DMS114 treated with DMSO at 0.1 percent for 48 hours (cell line): Measurements from ENCODE around the gene STPG4.

Experiments used
- DNase-seq: peaks from one replicate; lab custom pipeline; 2025; ENCODE audit not compliant: unreplicated experiment; lab: John Stamatoyannopoulos, UW

STPG4 gene

DNA sequence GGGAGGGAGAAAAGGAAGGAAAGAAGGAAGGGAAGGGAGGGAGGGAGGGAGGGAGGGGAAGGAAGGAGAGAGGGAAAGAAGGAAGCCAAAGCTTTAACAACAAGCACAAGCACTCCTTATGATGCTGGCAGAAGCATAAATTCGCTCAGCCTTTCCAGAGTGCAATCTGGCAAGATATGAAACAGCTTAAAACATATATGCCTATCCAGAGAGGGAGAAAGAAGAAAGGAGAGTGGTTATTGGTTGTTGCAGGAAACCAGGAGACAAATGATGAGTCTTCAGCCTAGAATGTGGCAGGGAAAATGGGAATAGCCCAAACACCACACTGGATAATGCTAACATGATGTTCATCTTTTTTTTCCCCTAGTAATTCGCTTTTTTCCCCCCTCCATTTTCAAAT, 64.0 kb downstream of the STPG4 start:
- no peak for DNase-seq

DNA sequence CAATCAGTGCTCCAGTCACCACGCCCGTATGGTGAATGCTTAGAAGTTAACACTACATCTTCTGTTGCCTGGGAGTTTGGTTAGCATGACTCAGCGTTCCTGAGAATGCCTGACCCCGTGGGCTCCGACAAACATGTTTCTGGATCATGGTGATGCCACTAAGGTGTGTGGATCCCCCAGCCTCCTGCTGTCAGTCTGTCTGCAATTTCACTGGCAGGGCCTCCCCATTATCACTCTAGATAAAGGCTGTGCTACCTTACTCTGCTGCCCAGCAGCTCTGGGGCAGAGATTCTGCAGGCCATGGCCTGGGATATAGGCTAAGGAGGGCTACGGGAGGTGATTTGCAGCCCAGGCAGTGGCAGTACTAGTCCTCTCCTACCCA, 66.0 kb downstream of the STPG4 start:
- no peak for DNase-seq

DNA sequence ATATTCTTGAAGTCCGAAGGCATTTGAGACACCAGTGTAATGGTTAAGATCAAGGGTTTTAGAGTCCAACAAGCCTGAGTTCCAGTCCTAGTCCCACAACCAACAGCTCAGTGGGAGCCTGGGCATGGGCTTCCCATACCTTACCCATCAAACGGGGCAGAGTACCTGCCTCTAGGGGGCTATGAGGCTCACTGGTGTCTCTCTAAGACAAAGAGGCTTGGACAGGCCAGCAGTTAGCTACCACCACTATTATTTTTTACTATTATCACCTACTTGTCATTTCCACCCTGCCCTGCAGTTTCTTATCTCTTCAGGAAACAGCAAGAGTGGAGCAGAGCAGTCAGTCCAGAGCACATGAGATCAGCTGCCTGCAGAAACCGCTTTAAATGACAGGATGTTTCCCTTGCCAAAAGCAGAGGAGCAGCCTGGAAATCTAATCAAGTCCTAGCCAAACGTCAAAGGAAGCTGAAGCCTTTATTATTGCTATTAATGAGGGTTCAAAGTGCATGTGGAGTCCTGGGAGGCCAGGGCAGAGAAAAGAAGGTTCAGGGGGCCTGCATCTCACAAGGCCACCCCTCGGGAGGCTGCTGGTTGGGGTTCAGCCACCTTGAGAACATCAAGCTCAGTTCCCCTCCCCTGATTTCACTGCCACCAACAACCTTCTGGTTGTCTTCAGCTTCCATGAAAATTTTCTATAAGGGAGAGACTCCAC, 66.6 kb downstream of the STPG4 start:
- DNase-seq, result no peak

DNA sequence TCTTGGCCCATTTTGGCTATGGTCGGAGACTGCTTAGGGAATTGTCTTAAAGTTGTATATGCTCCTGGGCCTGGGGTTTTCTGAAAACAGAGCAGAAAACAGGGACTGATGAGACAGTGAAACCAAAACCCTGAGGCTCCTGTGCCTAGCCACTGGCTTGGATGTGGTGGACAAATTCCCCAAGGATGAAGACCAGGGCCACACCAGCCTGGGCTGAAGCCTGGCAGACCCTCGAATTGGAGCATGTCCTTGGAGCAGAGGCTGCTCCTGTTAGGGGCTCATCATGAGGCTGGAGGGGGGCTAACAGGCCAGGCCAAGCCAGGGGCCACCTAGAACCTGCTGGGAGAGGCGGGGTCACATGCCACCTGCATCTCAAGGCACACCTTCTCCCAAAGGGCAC, 68.1 kb downstream of the STPG4 start:
- DNase-seq, result no peak

DNA sequence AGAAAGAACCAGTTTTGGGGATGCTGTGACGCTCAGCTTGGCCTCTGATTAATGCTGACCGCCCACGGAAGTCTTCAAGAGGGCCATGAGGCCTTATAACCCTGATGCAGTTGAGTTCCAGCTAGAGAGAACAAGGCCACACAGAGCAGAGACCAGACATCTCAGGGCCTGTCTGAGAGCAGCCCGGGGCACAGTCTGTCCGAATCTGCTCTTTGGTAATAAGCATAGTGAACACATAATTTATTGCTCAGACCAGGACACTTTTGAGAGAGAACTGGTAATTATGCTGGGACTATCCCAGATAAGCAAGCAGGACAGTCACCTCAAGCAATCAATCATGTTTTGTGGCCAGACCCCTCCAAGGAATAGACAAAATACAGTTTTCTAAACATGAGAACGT, 68.5 kb downstream of the STPG4 start:
- DNase-seq, result no peak

DNA sequence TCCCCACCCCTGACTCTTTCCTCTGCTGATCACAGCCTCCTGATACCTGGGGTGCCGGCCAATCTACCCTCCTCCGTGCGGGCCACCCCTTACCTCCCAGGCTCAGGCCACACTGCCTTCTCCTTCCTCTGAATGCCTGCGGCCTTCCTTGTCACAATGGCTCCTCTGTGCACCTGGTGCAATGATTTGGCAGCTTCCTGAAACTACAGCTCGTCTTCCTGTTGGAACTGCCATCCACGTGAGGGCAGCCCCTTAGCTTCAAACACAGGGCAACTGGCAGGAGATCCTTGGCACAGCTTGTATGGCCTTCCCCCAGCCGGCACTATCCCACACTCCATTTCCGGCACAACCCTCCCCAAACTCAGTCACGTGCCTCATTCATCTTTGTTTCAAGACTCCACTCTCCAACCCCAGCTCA, 69.0 kb downstream of the STPG4 start:
- no peak for DNase-seq

DNA sequence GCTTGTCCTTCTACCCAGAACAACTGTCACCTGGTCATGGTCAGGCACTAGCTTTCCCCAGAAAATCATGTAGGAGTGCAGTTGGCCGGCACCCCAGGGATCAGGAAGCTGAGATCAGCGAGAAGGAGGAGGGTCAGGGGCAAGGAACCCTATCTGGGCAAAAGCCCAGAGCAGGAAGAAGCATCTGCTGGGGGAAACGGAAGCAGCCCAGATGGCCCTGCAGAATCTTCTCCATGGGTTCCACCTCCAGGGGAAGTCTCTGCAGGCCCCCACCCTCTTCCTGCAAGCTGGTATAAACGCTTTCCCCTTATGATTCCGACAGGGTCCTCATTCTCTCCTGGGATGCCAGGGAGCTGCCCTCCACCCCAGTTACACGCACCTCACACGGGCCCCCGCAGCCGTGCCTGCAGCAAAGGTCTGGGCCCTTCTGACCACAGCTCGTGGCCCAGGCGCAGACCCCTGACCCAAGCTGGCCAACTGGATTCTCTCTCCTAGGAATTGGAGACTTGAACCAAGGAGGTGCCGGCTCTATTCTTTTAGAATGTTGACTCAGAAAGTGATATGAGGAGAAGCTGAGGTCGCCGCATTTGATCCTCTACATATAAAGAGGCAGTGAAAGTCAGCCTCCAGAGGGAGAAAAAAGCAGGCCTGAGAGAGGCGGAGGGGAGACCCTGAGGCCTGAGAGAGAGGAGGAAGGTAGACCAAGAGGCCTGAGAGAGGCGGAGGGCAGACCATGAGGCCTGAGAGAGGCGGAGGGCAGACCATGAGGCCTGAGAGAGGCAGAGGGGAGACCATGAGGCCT, 71.0 kb downstream of the STPG4 start:
- no peak for DNase-seq

DNA sequence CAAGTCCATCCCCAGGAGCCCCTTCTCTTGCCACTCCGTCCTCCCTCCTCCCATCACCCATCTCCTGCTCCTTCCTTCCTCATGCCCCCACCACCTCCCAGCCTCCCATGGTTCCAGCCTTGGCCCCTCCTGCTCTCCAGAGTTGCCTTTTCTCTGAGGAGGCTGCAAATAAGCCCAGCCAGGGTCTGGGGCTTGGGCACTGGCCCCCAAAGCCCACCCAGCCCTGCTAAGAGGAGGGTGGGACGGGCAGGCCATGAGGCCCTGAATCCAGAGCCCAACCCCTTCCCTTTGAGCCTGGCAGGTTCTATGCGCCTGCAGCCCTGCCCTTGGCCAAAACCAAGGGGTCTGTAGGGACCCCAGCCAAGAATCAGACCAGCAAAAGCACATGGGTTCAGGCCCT, 71.6 kb downstream of the STPG4 start:
- no peak for DNase-seq

DNA sequence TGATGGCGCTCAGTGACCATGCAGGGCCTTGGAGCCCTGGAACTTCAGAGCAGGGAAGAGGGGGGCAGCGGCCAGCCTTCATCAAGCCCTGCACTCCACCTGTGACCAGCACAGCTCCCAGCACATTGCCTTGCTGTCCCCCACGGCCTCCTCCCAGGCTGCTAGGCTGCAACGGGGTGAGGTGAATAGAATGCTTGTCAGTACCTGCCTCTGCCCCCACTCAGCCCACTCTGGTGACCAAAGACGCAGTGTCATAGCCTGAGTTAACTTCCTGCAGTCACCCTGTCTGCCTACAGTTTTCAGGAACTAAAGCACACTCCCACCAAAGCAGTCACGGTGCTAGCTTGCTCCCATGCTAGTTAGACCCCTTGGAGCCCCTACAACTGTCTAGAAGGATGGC, 72.1 kb downstream of the STPG4 start:
- DNase-seq, result no peak

DNA sequence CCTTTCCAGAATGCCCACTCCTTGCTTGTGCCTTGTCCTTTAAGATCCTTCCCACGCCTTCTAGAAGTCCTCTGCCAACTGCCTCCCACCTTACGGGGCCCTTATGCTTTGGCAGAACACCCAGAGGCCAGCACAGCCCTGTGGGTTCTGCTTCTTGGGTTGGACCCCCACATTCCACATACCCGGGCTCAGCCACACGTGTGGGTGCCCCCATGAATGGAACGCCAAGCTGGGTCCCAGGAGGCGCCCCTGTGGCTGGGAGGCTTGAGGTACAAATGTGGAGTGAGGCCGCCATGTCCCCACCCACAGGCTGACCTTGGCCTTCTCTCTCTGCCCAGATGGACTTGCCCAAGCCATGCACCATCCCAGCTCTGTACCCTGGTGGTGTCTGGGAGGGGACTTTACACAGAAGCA, 74.2 kb downstream of the STPG4 start:
- DNase-seq, result no peak

DNA sequence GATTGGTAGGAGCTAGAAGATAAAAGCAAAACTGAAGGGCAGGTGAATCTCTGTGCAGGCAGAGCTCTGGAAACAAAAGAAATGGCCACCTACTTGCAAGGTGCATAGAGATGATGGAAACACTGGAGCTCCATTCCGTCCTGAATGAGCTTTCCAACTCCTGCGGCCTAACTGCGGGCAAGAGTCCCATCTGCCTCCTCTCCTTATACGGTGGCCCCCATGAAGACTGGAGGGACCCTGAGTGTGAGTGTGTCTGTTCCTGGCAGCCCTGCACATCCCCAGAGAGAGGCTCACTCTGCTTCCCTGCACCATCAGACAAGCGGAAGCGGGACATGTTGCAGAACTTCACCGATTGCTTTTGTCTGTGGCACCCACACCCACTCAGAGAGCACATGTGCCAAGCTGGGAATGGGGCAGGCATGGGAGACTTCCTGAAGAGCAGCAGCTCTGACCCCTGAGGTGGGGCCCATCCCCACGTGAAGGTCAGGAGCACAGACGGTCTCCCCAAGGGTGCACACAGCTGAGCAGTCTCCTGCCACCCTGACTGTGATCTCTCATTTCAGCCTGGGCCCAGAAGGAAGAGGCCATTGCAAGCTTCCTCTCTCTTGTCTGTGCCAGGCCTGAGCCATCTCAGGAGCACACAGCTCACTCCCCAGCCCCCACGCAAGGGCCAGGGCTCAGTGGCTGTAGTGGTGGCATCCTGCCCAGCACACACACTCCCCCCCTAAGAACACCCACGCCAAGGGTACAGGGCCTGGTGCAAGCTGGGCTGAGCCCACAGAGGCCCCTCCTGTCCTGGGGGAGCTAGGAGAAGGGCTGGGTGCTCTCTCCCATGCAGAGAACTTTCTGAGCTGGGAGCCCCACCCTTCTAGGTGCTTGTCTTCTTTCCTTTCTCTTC, 75.3 kb downstream of the STPG4 start:
- no peak for DNase-seq

DNA sequence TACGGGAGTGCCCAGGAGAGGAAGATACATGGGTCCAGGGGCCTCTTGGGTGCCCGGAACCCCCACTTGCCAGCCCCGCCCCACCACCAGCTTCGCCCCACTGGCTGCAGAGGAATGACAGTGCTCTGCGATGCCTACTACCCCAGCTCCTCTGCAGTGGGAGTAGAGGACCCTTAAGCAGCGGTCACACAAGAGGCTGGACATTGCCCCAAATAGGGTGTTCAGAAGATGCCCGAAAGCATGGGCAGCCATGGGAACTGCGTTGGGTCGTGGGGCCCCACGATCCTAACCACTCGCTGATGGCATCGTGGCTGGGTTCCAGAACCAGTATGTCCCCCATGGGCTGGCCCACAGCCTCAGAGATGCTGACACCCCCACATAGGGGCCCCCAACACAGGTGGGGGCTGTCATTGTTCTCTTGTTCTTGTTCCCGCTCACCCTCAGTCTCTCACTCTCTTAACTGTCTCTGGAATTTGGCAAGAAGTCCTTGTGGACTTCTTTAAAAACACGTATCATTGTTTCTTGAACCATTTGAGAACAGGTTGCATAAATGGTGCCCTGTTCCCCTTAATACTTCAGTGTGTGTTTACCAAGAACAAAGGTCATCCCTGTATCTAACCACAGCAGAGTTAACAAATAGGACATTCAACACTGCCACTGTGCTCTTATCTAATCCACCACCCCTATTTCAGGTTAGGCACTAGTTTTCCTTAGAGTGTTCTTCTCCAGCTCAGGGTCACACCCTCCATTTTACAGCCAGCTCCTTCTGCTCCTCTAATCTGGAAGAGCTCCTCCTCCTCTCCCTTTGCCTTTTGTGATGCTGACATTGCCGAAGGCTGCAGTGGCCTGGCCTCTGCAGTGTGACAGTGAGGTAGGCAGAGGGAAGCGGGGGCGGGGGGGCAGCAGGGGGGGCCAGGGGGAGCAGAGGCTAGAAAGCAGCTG, 76.3 kb downstream of the STPG4 start:
- no peak for DNase-seq

DNA sequence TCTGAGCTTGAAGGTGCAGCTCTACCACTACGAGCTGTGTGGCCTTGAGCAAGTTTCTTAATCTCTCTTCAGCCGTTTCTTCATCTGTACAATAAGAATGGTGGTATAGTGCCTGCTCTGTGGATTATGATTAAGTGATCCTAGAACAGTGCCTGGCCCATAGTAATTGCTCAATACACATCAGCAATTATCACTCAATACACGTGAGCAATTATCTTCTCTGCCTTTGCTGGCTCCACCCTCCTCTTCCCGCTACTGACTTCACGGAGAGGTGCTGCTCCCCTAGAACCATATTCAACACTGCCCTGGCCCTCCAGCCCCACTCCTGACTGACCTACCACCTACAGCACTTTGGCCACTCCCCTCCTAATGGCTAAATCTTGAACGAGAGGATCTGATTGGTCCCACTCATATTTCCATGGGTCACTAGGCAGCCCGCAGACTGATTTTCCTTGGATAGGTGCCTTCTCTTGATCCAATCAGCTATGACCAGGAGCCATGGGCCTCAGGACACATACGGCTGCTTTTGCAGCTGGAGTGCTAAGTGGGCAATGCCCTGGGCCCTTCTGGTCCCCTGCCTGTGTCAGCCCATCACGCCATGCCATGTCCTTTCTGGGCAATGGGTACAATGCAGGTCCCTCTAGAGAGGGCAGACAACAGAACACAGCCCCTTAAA, 77.5 kb downstream of the STPG4 start:
- no peak for DNase-seq

DNA sequence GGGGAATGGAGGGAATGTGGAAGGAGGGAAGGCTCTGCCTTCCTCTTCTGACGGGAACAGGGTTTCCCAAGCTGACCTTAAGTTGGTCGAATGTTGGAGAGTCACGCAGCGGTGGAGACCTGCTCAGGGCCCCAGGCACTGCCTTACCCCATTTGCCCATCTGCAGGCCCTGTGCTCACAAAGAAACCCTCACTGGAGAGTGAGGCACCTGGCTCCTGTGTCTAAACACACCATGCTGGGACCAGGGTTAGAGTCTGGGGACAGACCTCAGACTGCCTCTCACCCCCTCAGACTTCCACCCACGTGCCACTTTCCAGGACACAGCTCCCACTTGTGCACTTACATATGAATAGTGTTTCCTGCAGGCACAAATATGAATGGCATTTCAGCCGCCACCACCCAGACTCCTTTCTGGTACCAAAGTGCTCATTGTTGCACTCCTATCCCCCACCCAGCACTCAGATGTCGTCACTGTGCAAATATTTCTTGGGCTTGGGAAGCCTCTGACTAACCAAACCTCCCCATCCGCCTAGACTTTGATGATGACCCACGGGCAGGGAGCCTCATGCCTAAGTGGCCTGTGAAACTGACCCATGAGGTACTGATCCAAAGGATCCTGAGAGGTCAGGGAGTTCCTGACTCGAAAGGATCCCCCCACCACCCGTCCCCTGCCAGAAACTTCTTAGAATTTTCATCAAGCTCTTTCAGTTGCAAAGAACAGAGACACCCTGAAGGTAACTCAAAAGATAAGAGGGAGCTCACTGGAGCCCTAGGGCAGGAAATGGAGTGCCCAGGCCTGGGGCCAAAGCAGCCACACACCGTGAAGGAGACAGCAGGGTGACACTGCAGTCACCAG, 78.3 kb downstream of the STPG4 start:
- no peak for DNase-seq

DNA sequence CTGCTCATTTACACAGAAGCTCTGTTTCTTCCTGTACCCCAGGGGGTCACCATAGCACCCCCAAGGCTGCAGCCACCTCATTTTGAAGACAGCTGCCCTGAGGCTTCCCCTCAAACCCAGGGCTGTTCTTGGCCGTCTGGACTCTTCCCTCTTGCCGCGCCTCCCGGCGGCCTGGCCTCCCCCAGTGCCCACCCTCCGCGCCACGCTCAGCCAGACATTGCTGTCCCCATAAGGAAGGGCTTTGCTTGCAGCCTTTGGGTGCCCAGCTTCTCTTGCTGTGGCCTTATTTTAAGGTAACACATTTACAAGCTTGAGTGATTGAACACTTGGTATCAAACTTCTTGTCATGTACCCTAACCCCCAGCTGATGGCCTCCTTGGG, 79.0 kb downstream of the STPG4 start:
- no peak for DNase-seq

DNA sequence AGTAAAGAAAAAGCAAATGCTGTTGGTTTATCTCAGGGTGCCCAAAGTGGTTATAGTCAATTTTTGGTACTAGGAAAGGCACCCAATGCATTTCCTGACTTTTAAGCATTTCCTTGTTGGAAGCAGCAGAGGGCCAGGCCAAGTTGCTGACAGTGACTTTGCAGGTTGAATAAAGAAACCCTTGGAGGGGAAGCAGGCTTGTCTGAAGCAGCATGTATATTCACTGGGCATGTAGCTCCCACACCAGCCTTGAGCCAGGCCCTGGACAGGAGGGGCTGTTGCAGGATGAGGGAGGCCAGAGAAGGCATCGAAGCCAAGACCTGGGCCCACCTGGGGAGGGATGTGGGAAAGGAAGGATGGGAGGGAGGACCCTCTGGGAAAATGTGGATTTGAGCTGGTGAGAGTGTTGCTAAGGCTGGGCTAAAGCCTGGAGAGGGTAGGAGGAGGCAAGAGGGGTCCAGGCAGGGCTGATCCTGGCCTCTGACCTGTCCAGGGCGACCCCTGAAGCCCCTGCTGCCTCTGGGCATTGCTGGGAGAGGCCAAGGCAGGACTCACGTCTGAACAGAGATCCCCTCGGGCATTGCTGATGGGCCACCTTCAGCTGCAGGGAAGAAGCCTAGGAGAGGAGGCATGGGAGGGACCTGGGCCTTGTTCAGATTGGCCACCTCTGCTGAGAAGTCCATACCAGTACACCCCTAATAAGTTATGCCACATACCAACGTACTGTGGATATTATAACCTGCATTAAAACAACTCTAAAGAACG, 79.6 kb downstream of the STPG4 start:
- no peak for DNase-seq

DNA sequence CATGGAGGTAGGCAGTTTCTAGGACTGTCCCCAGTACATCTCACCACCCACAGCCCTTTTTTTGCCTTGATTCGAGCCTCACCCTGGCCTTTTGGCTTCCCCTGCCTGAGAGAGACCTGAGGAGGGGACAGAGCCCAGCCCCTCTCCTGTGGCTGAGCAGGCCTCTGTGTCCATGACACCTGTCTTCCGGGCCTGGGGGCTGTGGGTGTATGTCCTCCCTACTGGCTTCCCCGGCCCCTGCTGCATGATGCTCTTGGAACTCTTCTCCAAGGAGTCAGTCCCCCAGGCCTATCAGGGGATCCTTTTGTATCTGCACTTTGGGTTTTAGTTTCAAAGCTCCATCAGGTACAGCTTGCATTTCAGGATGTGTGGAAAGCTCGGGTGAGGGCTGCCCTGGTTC, 80.4 kb downstream of the STPG4 start:
- no peak for DNase-seq

DNA sequence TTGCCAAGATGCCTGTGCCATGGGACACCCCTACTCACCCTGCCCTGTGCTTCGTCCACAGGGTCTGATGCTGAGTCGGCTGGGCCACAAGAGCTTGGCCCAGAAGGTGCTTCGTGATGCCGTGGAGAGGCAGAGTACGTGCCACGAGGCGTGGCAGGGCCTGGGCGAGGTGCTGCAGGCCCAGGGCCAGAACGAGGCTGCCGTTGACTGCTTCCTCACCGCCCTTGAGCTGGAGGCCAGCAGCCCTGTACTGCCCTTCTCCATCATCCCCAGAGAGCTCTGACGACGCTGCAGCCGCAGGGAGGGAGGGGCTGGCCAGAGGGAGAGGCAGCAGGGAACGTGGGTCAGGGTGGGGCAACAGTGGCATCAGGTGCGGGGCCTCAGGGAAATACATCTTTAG, 81.5 kb downstream of the STPG4 start:
- DNase-seq, result no peak
